K562 (cell line): ENCODE data around the gene ACR. TPM values are rescaled to one million over a fixed set of nuclear protein-coding genes. Genes with fewer than 3 reads are reported as not detected.

Source experiments
- ATAC-seq: fragments of 200-7000 bp; cut with Tn5 transposase; 3 replicates; pipeline ENCODE4 v1.9.1; 2020; ENCODE audit warnings: moderate library complexity
- BruUV-seq: library from RNA; stranded (reverse); fragments of 400-500 nt; replicated peaks from 2 replicates; lab custom pipeline; 2021; lab: Mats Ljungman, UMichigan
- CTCF ChIA-PET: fragments of 300-600 bp; formaldehyde crosslinking; extraction: SDS; loops from one replicate; lab custom pipeline; 2021; ENCODE audit warnings: low intra/inter-chr PET ratio; lab: Yijun Ruan, JAX
- POLR2A ChIA-PET: fragments of 300-600, 350-650 bp; sonication (Branson Sonifier 250); formaldehyde crosslinking; extraction: SDS; loops from one replicate; lab custom pipeline; 2021; ENCODE audit warnings: antibody characterized with exemption, inconsistent platforms; lab: Yijun Ruan, JAX
- DNase-seq, 4 experiments: peaks; one replicate each; pipeline versions ENCODE4 v3.0.0 to v3.0.0-alpha.2; 2011 to 2018; ENCODE audit warnings: low spot score in 3 of 4, mixed read lengths in 3 of 4; ENCODE audit errors: extremely low read depth in 1 of 4
- FAIRE-seq: peaks from 2 replicates; lab custom pipeline; 2011; peaks lifted over from hg19 to GRCh38; lab: Jason Lieb, UNC
- H2AFZ ChIP-seq: 2 replicates; pipeline ENCODE4 v1.6.0; 2011; ENCODE audit warnings: low read depth, low read length, control low read depth, inconsistent platforms
- H3K27ac ChIP-seq: fragments of 200-600 bp; 3 replicates; pipeline ENCODE4 v1.8.0; 2011; ENCODE audit warnings: low read depth, mild to moderate bottlenecking, control low read depth, inconsistent platforms, low read length, moderate library complexity, mixed read lengths; ENCODE audit errors: extremely low read depth
- H3K27me3 ChIP-seq, 2 experiments: fragments of 300-600 bp in 1 of 2; 2 replicates in 1 of 2; 3 replicates in 1 of 2; pipeline versions ENCODE4 v1.6.0 to v1.8.0; 2011; ENCODE audit warnings: inconsistent platforms in 2 of 2, low read length in 2 of 2, mild to moderate bottlenecking in 1 of 2, mixed read lengths in 1 of 2, moderate library complexity in 1 of 2; ENCODE audit not compliant: control insufficient read depth in 2 of 2, insufficient read depth in 2 of 2
- H3K36me3 ChIP-seq: fragments of 300-600 bp; 3 replicates; pipeline ENCODE4 v1.8.0; 2011; ENCODE audit warnings: mild to moderate bottlenecking, low read length, inconsistent platforms; ENCODE audit not compliant: control insufficient read depth, insufficient read depth
- H3K4me1 ChIP-seq, 2 experiments: fragments of 200-600 bp in 1 of 2; replicated peaks in 1 of 2; 2 replicates in 1 of 2; 3 replicates in 1 of 2; pipeline versions ENCODE4 v1.5.1 to v1.8.0; 2011; ENCODE audit warnings: inconsistent platforms in 2 of 2, low read length in 2 of 2, mild to moderate bottlenecking in 1 of 2, mixed read lengths in 1 of 2, moderate library complexity in 1 of 2; ENCODE audit not compliant: control insufficient read depth in 2 of 2, insufficient read depth in 2 of 2
- H3K4me2 ChIP-seq: 2 replicates; pipeline ENCODE4 v1.6.1; 2011; ENCODE audit warnings: low read length, control low read depth, inconsistent platforms, mixed read lengths; ENCODE audit not compliant: insufficient read depth
- H3K4me3 ChIP-seq: fragments of 200-600 bp; sonication (generic), shearing (Covaris generic); 2 replicates; pipeline ENCODE4 v1.5.1; 2016; ENCODE audit warnings: control low read depth, inconsistent platforms
- H3K79me2 ChIP-seq: fragments of 200-600 bp; 3 replicates; pipeline ENCODE4 v1.8.0; 2011; ENCODE audit warnings: low read length, inconsistent platforms; ENCODE audit not compliant: control insufficient read depth, insufficient read depth
- H3K9ac ChIP-seq, 2 experiments: 2 replicates each; pipeline versions ENCODE4 v1.6.0 to v1.6.1; 2011; ENCODE audit warnings: low read depth in 2 of 2, low read length in 2 of 2, control low read depth in 1 of 2, inconsistent platforms in 1 of 2, mild to moderate bottlenecking in 1 of 2, mixed read lengths in 1 of 2; ENCODE audit not compliant: insufficient read depth in 1 of 2
- H3K9me1 ChIP-seq: one replicate; pipeline ENCODE4 v1.6.0; 2011; ENCODE audit warnings: inconsistent platforms, mild to moderate bottlenecking, low read length, moderate library complexity; ENCODE audit not compliant: control insufficient read depth, insufficient read depth
- H3K9me3 ChIP-seq: replicated peaks from 2 replicates; pipeline ENCODE4 v1.5.1; 2011; ENCODE audit warnings: low read depth, low read length, inconsistent platforms; ENCODE audit not compliant: control insufficient read depth, insufficient read depth
- H4K20me1 ChIP-seq: replicated peaks from 2 replicates; pipeline ENCODE4 v1.6.1; 2011; ENCODE audit warnings: low read length, inconsistent platforms, mixed read lengths; ENCODE audit not compliant: control insufficient read depth, insufficient read depth
- CBX8 ChIP-seq: fragments of 200-600 bp; sonication (generic); IDR thresholded peaks from 2 replicates; pipeline ENCODE4 v1.6.1; 2012; ENCODE audit warnings: borderline replicate concordance, mixed run types, low read depth, mild to moderate bottlenecking, moderate library complexity, mixed read lengths, low read length, control low read depth, inconsistent platforms; ENCODE audit not compliant: poor library complexity, severe bottlenecking; ENCODE audit errors: extremely low read depth
- E2F6 ChIP-seq, 2 experiments: IDR thresholded peaks; 2 replicates each; pipeline ENCODE4 v1.6.1; 2011; ENCODE audit warnings: borderline replicate concordance in 1 of 2, control low read depth in 1 of 2, low read depth in 1 of 2, low read length in 1 of 2, mild to moderate bottlenecking in 1 of 2, mixed read lengths in 1 of 2, moderate library complexity in 1 of 2; ENCODE audit not compliant: insufficient read depth in 1 of 2, insufficient read length in 1 of 2, poor library complexity in 1 of 2, severe bottlenecking in 1 of 2; ENCODE audit errors: extremely low read depth in 1 of 2
- NRF1 ChIP-seq, 2 experiments: fragments of 450-650 bp; IDR thresholded peaks in 1 of 2; conservative IDR thresholded peaks in 1 of 2; 2 replicates each; pipeline ENCODE4 v1.6.1; 2014; ENCODE audit warnings: mild to moderate bottlenecking in 2 of 2
- ZBTB40 ChIP-seq, 2 experiments: fragments of 450-650 bp in 1 of 2; sonication (generic) in 1 of 2; formaldehyde crosslinking in 1 of 2; IDR thresholded peaks; 2 replicates each; pipeline versions ENCODE4 v1.7.1 to v1.9.0; 2016 to 2022; ENCODE audit warnings: inconsistent platforms in 1 of 2, mild to moderate bottlenecking in 1 of 2, missing genetic modification reagents in 1 of 2
- WGBS: fragments of 100-300 bp; shearing (Covaris generic); methylation state at CpG from one replicate; pipeline ENCODE4 v1.1.6; 2016; ENCODE audit warnings: low coverage, mixed read lengths; ENCODE audit not compliant: insufficient coverage; ENCODE audit errors: missing lambda C conversion rate; 5-methylcytosine and 5-hydroxymethylcytosine counted together
- in situ Hi-C: fragments of 300-500 bp; cut with MboI; formaldehyde crosslinking; loops from 4 replicates; pipeline ENCODE4 v1.15.0; 2018; ENCODE audit warnings: inconsistent platforms, mixed read lengths
- intact Hi-C: fragments of 100-400 bp; cut with micrococcal nuclease; formaldehyde crosslinking; loops from 2 replicates; pipeline ENCODE4 v1.14.2; 2022
- polyA plus RNA-seq, 8 experiments: library from polyadenylated mRNA; depleted of rRNA in 4 of 8; stranded (reverse) in 5 of 8; unstranded in 3 of 8; fragments of >200 nt; fragmentation: Nextera tagmentation in 2 of 8; fragmentation: Illumina TruSeq in 1 of 8; extraction: Ambion mirVana in 2 of 8; extraction: Trizol in 1 of 8; gene quantifications; 2 replicates each; pipeline versions ENCODE4 v1.2.1 to v1.2.3, GENCODE V29; 2011 to 2014; ENCODE audit warnings: inconsistent platforms in 1 of 8, missing spikeins in 1 of 8
- total RNA-seq, 7 experiments: library from RNA; depleted of rRNA in 6 of 7; stranded (reverse); fragments of >200 nt in 6 of 7; fragmentation: Illumina TruSeq in 2 of 7; extraction: Trizol in 2 of 7; gene quantifications; 2 replicates each; pipeline versions ENCODE4 v1.2.1 to v1.2.3, GENCODE V29; 2011 to 2021; ENCODE audit warnings: low replicate concordance in 1 of 7

ACR gene
- total and polyA plus RNA-seq, 9 of the 15 experiments (the other 6 are each of a cell fraction or from before 2014, with no cell fraction given), result not detected

GRCh38 chr22:50693462-50693861 is 44.5 kb upstream of the ACR start:
- Histone ChIP-seq H3K9me1 (no peaks in the 10 kb centered on the region), H3K36me3 (no peaks in the 10 kb centered on the region), H3K4me3 (no peak overlapping the region), H3K27ac (no peak overlapping the region), H4K20me1 (no peaks in the 10 kb centered on the region), H3K27me3 (peaks cover 6 to 22% of the 10 kb centered on the region in 2 experiments; a peak in 4 of 5 replicates), H3K4me1 (peaks cover 0 to 8% of the 10 kb centered on the region in 2 experiments; a peak in 1 of 5 replicates), H3K4me2 (no peak overlapping the region), H2AFZ (no peak overlapping the region), H3K9me3 (no peaks in the 10 kb centered on the region; the same call in 1 of the 2 replicates), H3K9ac (no peak overlapping the region), H3K79me2 (no peaks in the 10 kb centered on the region)
- intact Hi-C loops, result loop anchor here (5.0 kb wide), 2 partner anchors 71 to 546 kb away; no protein-coding TSS in a partner anchor
- BruUV-seq, result no TSS peak
- ChIA-PET CTCF (interaction anchor here (0.8 to 3.3 kb wide), 2 partner anchors 117 to 118 kb away, joined by 3 to 41 read pairs; no protein-coding TSS in a partner anchor), POLR2A (no interaction called here)
- FAIRE-seq (no peak), DNase-seq (no peak), ATAC-seq (no peak)
- 5% methylated on average over 6 of the region's 6 CpGs for WGBS
- no peak for TF ChIP-seq E2F6 (IDR thresholded peaks at IDR 0.05; ENCODE audit: borderline replicate concordance in 1 of 2, extremely low read depth in 1 of 2, insufficient read depth in 1 of 2, insufficient read length in 1 of 2, low read depth in 1 of 2, low read length in 1 of 2, poor library complexity in 1 of 2, severe bottlenecking in 1 of 2)
- TF ChIP-seq ZBTB40 (IDR thresholded peaks at IDR 0.05), result peak; percentile 65; the same call in 1 of the 2 replicates
- peak; percentile 40; the same call in 1 of the 2 replicates for TF ChIP-seq ZBTB40 (CRISPR knock-in tag; IDR thresholded peaks at IDR 0.05)
- no peak for TF ChIP-seq NRF1 (conservative IDR thresholded peaks at IDR 0.05 in 1 of 2, IDR thresholded peaks at IDR 0.05 in 1 of 2)
- TF ChIP-seq CBX8, result peak; percentile 42
- in situ Hi-C loops, result no loop called here
